Upper lobe of left lung (tissue), 6 donors: Measurements from ENCODE around the gene ZCWPW1. TPM values are rescaled to one million over a fixed set of nuclear protein-coding genes. Genes with fewer than 3 reads are reported as not detected.
"Not testable (repeated sequence)": the region's sequence is repeated elsewhere in the genome, so short reads cannot be mapped to it uniquely, and the experiment has no call there.

Experiments used
- ATAC-seq, 2 donors: fragments of 200-7000 bp; cut with Tn5 transposase; one replicate each; pipeline ENCODE4 v1.9.1; 2022; ENCODE audit warnings: mild to moderate bottlenecking in 2 of 2, moderate library complexity in 2 of 2; ENCODE audit not compliant: low FRiP score in 2 of 2
- DNase-seq, 2 donors: peaks; one replicate each; pipeline ENCODE4 v3.0.0-alpha.2; 2019 to 2020
- H3K27ac ChIP-seq, 4 donors: fragments of 200-600 bp; sonication (generic); one replicate each; pipeline ENCODE4 v1.5.1; 2016 to 2019
- H3K27me3 ChIP-seq, 4 donors: fragments of 200-600 bp; sonication (generic); one replicate each; pipeline ENCODE4 v1.5.1; 2017 to 2019
- H3K36me3 ChIP-seq, 4 donors: fragments of 200-600 bp; sonication (generic); one replicate each; pipeline ENCODE4 v1.5.1; 2016 to 2019
- H3K4me1 ChIP-seq, 4 donors: fragments of 200-600 bp; sonication (generic); one replicate each; pipeline ENCODE4 v1.5.1; 2018 to 2019
- H3K4me3 ChIP-seq, 4 donors: fragments of 200-600 bp; sonication (generic); one replicate each; pipeline ENCODE4 v1.5.1; 2017 to 2019; ENCODE audit warnings: mild to moderate bottlenecking in 2 of 4, moderate library complexity in 1 of 4
- H3K9me3 ChIP-seq, 4 donors: fragments of 200-600 bp; sonication (generic); one replicate each; pipeline ENCODE4 v1.5.1; 2018 to 2019
- CTCF ChIP-seq, 6 experiments: fragments of 450-650 bp in 4 of 6; fragments of 200-600 bp in 2 of 6; sonication (generic) in 2 of 6; IDR thresholded peaks; one replicate each; pipeline ENCODE4 v1.5.1; 2016 to 2019; ENCODE audit warnings: antibody characterized with exemption in 6 of 6
- EP300 ChIP-seq, 4 donors: sonication (generic); formaldehyde crosslinking; IDR thresholded peaks; one replicate each; pipeline ENCODE4 v1.5.1; 2017; ENCODE audit warnings: antibody characterized with exemption in 4 of 4, control low read depth in 2 of 4
- POLR2A ChIP-seq, 4 donors: fragments of 450-650 bp; IDR thresholded peaks; one replicate each; pipeline ENCODE4 v1.5.1; 2016 to 2017; ENCODE audit warnings: antibody characterized with exemption in 4 of 4, mild to moderate bottlenecking in 2 of 4
- POLR2AphosphoS5 ChIP-seq, 2 donors: sonication (generic); formaldehyde crosslinking; IDR thresholded peaks; one replicate each; pipeline ENCODE4 v1.5.1; 2017; ENCODE audit warnings: antibody characterized with exemption in 2 of 2
- WGBS, 2 donors: methylation state at CpG; one replicate each; pipeline ENCODE4 v1.1.5; 2017 to 2018; 5-methylcytosine and 5-hydroxymethylcytosine counted together
- total RNA-seq, 6 donors: library from RNA; depleted of rRNA in 4 of 6; stranded (reverse); fragments of >200 nt in 4 of 6; gene quantifications; one replicate each; pipeline versions ENCODE4 v1.1.0 to v1.2.1, GENCODE V29; 2016 to 2021
- donor health status: DM: no; HTN: no; CAD: no; lungs with moderate emphysema.
- donor health status: DM: no; HTN: yes; CAD: no; lungs with severe emphysema.

Gene ZCWPW1
- total RNA-seq, 6 donors from 2014 or later = 3.8 to 6.3 (median 5.2) TPM

DNA sequence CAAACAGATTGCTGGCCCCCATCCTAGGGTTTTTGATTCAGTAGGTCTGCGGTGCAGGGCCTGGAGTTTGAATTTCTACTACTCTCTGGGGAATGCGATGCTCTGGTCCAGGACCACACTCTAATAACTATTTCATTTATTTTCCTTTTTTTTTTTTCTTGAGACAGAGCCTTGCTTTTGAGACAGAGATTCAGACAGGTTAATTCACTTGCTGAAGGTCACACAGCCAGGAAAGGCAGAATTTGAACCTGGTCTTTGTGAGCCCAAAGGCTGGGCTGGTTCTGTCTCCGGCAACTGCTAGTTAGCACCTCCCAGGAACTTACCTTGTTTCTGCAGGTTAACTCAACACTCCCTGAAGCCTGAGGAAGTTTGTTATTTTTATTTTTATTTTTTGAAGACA, 24.0 kb upstream of the ZCWPW1 start:
- WGBS, 2 donors = 90 to 91% methylated on average over 3 of the region's 3 CpGs
- peaks cover 4 to 11% (median 7%) of the 10 kb centered on the region in 4 donors for H3K4me1 ChIP-seq
- H3K36me3 ChIP-seq = peaks cover 0 to 3% (median 0%) of the 10 kb centered on the region in 4 donors
- H3K27ac ChIP-seq = no peak overlapping the region
- TF ChIP-seq POLR2AphosphoS5 (IDR thresholded peaks at IDR 0.05) = no peak
- TF ChIP-seq POLR2A (IDR thresholded peaks at IDR 0.05) = no peak
- no peak for TF ChIP-seq EP300 (IDR thresholded peaks at IDR 0.05)
- TF ChIP-seq CTCF (IDR thresholded peaks at IDR 0.05) = no peak
- no peak overlapping the region for H3K4me3 ChIP-seq
- ATAC-seq = no peak
- H3K9me3 ChIP-seq = no peaks in the 10 kb centered on the region
- no peaks in the 10 kb centered on the region for H3K27me3 ChIP-seq
- DNase-seq = no peak

DNA sequence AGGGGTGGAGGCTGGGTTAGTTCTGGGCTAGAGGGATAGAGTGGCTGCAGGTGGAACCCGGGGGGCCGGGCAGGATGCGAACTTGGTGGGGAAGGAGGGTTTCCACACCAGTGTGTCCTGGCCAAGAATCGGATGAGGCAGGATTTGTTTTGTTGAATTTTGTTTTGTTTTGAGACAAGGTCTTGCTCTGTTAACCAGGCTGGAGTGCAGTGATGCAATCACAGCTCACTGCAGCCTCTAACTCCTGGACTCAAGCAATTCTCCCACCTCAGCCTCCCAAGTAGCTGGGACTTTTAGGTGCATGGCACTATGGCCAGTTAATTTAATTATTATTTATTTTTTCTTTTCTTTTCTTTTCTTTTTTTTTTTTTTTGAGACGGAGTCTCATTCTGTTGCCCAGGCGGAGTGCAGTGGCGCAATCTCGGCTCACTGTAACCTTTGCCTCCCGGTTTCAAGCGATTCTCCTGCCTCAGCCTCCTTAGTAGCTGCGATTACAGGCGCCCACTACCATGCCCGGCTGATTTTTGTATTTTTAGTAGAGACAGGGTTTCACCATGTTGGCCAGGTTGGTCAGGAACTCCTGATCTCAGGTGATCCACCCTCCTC, 20.8 kb upstream of the ZCWPW1 start:
- ATAC-seq (no peak), DNase-seq (no peak)
- H3K36me3 ChIP-seq = no peaks in the 10 kb centered on the region
- no peak overlapping the region for H3K27ac ChIP-seq
- H3K4me3 ChIP-seq = no peak overlapping the region
- no peaks in the 10 kb centered on the region for H3K9me3 ChIP-seq
- H3K4me1 ChIP-seq = peaks cover 11 to 24% (median 17%) of the 10 kb centered on the region in 4 donors
- no peaks in the 10 kb centered on the region for H3K27me3 ChIP-seq
- 86 to 87% methylated on average over 13 of the region's 13 CpGs for WGBS, 2 donors
- TF ChIP-seq POLR2AphosphoS5 (IDR thresholded peaks at IDR 0.05) (no peak), EP300 (IDR thresholded peaks at IDR 0.05) (no peak), POLR2A (IDR thresholded peaks at IDR 0.05) (no peak), CTCF (IDR thresholded peaks at IDR 0.05) (no peak)

- not testable (repeated sequence) for DNase-seq, H3K9me3 ChIP-seq, H3K4me3 ChIP-seq, H3K27me3 ChIP-seq, ATAC-seq, H3K36me3 ChIP-seq, H3K27ac ChIP-seq
- WGBS, 2 donors = 95 to 98% methylated on average over 8 of the region's 8 CpGs
- peaks cover 12 to 30% (median 25%) of the 10 kb centered on the region in 4 donors for H3K4me1 ChIP-seq
These were observed 18.9 kb upstream of the ZCWPW1 start for GRCh38 chr7:100447363-100447762.

- Histone ChIP-seq H3K27me3 (no peaks in the 10 kb centered on the region), H3K4me1 (peaks cover 12 to 30% (median 25%) of the 10 kb centered on the region in 4 donors), H3K9me3 (no peaks in the 10 kb centered on the region), H3K4me3 (no peak overlapping the region), H3K27ac (peak overlapping the region in 2 of 4 donors; percentile 75 to 82), H3K36me3 (no peaks in the 10 kb centered on the region)
- WGBS, 2 donors = 54 to 66% methylated on average over 2 of the region's 2 CpGs
- ATAC-seq = no peak
- TF ChIP-seq CTCF (IDR thresholded peaks at IDR 0.05) (no peak), POLR2A (IDR thresholded peaks at IDR 0.05) (no peak), POLR2AphosphoS5 (IDR thresholded peaks at IDR 0.05) (no peak), EP300 (IDR thresholded peaks at IDR 0.05) (no peak)
- no peak for DNase-seq
These were observed 17.5 kb upstream of the ZCWPW1 start for GRCh38 chr7:100446040-100446439.

- peak; percentile 52 to 75 for ATAC-seq
- 35 to 36% methylated on average over 9 to 14 of the region's 14 CpGs for WGBS, 2 donors
- Histone ChIP-seq H3K27me3 (no peaks in the 10 kb centered on the region), H3K36me3 (no peaks in the 10 kb centered on the region), H3K27ac (peak overlapping the region; percentile 62 to 82 (median 71)), H3K9me3 (no peaks in the 10 kb centered on the region), H3K4me1 (peaks cover 8 to 22% (median 20%) of the 10 kb centered on the region in 4 donors), H3K4me3 (no peak overlapping the region)
- peak in 1 of 2 donors; percentile 57 for DNase-seq
- no peak for TF ChIP-seq CTCF (IDR thresholded peaks at IDR 0.05)
- peak in 3 of 4 donors; percentile 53 to 86 (median 58) for TF ChIP-seq EP300 (IDR thresholded peaks at IDR 0.05)
- peak in 1 of 4 donors; percentile 18 for TF ChIP-seq POLR2A (IDR thresholded peaks at IDR 0.05)
- peak; percentile 77 to 80 for TF ChIP-seq POLR2AphosphoS5 (IDR thresholded peaks at IDR 0.05)
These were observed 16.1 kb upstream of the ZCWPW1 start for GRCh38 chr7:100444311-100445278.
